SU-DHL-6 (cell line): ENCODE data around the gene GATAD2B.

Experiments used
- EZH2phosphoT487 ChIP-seq: fragments of 200-600 bp; sonication (generic), shearing (Covaris generic); conservative IDR thresholded peaks from 2 replicates; pipeline ENCODE4 v1.6.1; 2018; ENCODE audit warnings: mild to moderate bottlenecking, antibody characterized with exemption, low read length, moderate library complexity, mixed read lengths
- TF ChIP-seq, protein P1 (sequence below): fragments of 200-600 bp; sonication (generic); IDR thresholded peaks from one replicate; pipeline ENCODE4 v1.5.1; 2017; ENCODE audit warnings: antibody characterized with exemption, mild to moderate bottlenecking, low read length, moderate library complexity; ENCODE audit not compliant: insufficient read depth, poor library complexity, severe bottlenecking

DNA sequence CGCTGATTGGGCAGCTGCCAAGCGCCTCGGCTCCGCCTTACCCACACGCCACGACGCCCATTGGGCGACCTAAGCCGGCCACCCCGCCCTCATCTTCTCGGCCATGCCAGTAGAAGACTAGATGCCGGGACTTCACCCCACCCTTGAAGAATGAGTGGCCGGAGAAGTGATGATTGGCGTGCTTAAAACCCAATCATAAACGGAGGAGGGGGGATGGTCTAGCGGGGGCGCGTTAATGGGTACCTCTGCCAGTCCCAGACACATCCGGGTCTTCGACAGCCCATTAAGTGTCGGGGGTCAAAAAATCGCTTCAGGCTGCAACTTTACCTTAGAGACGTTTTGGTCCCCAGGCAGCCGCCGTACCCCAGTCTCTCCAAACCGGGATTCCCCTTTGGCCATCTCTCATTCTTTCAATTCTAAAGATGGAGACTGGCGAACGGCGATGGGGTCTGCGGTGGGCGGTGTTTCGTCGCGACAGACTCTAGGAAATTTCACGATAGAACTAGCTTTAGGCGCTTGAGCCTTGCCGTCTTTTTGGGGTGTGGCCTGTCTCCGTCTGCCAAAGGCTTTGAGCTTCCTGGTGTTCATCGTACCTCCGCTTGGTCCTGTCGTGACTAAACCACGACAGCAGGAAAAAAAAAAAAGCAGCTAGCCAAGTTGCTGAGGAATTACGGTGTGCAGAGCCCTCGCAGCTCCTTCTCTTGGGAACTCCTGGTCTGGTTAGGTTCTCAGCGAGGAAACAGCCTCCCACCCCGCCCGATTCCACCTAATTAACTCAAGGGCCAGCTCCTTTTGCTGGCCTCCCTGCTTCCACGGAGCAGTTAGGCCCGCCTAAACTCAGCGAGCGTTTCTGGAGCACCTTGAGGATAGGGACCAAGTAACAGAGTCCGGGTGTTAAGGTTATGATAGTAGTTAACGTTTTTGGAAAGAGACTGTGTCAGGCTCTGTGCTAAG is at the start of gene GATAD2B:
- TF ChIP-seq, protein P1, sequence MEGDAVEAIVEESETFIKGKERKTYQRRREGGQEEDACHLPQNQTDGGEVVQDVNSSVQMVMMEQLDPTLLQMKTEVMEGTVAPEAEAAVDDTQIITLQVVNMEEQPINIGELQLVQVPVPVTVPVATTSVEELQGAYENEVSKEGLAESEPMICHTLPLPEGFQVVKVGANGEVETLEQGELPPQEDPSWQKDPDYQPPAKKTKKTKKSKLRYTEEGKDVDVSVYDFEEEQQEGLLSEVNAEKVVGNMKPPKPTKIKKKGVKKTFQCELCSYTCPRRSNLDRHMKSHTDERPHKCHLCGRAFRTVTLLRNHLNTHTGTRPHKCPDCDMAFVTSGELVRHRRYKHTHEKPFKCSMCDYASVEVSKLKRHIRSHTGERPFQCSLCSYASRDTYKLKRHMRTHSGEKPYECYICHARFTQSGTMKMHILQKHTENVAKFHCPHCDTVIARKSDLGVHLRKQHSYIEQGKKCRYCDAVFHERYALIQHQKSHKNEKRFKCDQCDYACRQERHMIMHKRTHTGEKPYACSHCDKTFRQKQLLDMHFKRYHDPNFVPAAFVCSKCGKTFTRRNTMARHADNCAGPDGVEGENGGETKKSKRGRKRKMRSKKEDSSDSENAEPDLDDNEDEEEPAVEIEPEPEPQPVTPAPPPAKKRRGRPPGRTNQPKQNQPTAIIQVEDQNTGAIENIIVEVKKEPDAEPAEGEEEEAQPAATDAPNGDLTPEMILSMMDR, result no peak
- no peak for TF ChIP-seq EZH2phosphoT487
